ENCODE results near the gene METTL16.
"Not testable (repeated sequence)": the region's sequence is repeated elsewhere in the genome, so short reads cannot be mapped to it uniquely, and the experiment has no call there.

Gene METTL16

GRCh38 chr17:2549392-2550211, 37.9 kb upstream of the METTL16 start:
- TF ChIP-seq, protein P1, sequence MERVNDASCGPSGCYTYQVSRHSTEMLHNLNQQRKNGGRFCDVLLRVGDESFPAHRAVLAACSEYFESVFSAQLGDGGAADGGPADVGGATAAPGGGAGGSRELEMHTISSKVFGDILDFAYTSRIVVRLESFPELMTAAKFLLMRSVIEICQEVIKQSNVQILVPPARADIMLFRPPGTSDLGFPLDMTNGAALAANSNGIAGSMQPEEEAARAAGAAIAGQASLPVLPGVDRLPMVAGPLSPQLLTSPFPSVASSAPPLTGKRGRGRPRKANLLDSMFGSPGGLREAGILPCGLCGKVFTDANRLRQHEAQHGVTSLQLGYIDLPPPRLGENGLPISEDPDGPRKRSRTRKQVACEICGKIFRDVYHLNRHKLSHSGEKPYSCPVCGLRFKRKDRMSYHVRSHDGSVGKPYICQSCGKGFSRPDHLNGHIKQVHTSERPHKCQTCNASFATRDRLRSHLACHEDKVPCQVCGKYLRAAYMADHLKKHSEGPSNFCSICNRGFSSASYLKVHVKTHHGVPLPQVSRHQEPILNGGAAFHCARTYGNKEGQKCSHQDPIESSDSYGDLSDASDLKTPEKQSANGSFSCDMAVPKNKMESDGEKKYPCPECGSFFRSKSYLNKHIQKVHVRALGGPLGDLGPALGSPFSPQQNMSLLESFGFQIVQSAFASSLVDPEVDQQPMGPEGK (CRISPR knock-in tag; IDR thresholded peaks at IDR 0.05; ENCODE audit: borderline replicate concordance) = no peak
- TF ChIP-seq, protein P2, sequence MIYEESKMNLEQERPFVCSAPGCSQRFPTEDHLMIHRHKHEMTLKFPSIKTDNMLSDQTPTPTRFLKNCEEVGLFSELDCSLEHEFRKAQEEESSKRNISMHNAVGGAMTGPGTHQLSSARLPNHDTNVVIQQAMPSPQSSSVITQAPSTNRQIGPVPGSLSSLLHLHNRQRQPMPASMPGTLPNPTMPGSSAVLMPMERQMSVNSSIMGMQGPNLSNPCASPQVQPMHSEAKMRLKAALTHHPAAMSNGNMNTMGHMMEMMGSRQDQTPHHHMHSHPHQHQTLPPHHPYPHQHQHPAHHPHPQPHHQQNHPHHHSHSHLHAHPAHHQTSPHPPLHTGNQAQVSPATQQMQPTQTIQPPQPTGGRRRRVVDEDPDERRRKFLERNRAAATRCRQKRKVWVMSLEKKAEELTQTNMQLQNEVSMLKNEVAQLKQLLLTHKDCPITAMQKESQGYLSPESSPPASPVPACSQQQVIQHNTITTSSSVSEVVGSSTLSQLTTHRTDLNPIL (CRISPR knock-in tag; IDR thresholded peaks at IDR 0.05; ENCODE audit: low read depth) = no peak
- TF ChIP-seq ZC3H10 (CRISPR knock-in tag; IDR thresholded peaks at IDR 0.05) (no peak), PPARA (CRISPR knock-in tag; IDR thresholded peaks at IDR 0.05; ENCODE audit: borderline replicate concordance) (no peak), ESRRG (CRISPR knock-in tag; IDR thresholded peaks at IDR 0.05) (no peak), ZNF8 (CRISPR knock-in tag; IDR thresholded peaks at IDR 0.05) (no peak), CSDC2 (CRISPR knock-in tag; IDR thresholded peaks at IDR 0.05) (no peak), OSR1 (CRISPR knock-in tag; IDR thresholded peaks at IDR 0.05) (no peak), ZNF565 (CRISPR knock-in tag; conservative IDR thresholded peaks at IDR 0.05; ENCODE audit: low read depth) (no peak), TCF4 (CRISPR knock-in tag; IDR thresholded peaks at IDR 0.05; ENCODE audit: borderline replicate concordance) (no peak), GLIS3 (CRISPR knock-in tag; IDR thresholded peaks at IDR 0.05) (no peak), SNAI2 (CRISPR knock-in tag; IDR thresholded peaks at IDR 0.05) (no peak), ZFP3 (CRISPR knock-in tag; IDR thresholded peaks at IDR 0.05) (no peak), BACH2 (CRISPR knock-in tag; IDR thresholded peaks at IDR 0.05; ENCODE audit: borderline replicate concordance) (no peak), ZFP30 (CRISPR knock-in tag; IDR thresholded peaks at IDR 0.05) (no peak), POU6F1 (CRISPR knock-in tag; IDR thresholded peaks at IDR 0.05; ENCODE audit: borderline replicate concordance, low read depth) (no peak), TOX (CRISPR knock-in tag; IDR thresholded peaks at IDR 0.05; ENCODE audit: borderline replicate concordance) (no peak), RARB (CRISPR knock-in tag; IDR thresholded peaks at IDR 0.05) (no peak), ISL1 (CRISPR knock-in tag; IDR thresholded peaks at IDR 0.05) (no peak)
- TF ChIP-seq, protein P3, sequence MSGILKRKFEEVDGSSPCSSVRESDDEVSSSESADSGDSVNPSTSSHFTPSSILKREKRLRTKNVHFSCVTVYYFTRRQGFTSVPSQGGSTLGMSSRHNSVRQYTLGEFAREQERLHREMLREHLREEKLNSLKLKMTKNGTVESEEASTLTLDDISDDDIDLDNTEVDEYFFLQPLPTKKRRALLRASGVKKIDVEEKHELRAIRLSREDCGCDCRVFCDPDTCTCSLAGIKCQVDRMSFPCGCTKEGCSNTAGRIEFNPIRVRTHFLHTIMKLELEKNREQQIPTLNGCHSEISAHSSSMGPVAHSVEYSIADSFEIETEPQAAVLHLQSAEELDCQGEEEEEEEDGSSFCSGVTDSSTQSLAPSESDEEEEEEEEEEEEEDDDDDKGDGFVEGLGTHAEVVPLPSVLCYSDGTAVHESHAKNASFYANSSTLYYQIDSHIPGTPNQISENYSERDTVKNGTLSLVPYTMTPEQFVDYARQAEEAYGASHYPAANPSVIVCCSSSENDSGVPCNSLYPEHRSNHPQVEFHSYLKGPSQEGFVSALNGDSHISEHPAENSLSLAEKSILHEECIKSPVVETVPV (CRISPR knock-in tag; IDR thresholded peaks at IDR 0.05) = no peak
- ATAC-seq = no peak

GRCh38 chr17:2548026-2548425, 36.3 kb upstream of the METTL16 start:
- ATAC-seq = not testable (repeated sequence)

DNA sequence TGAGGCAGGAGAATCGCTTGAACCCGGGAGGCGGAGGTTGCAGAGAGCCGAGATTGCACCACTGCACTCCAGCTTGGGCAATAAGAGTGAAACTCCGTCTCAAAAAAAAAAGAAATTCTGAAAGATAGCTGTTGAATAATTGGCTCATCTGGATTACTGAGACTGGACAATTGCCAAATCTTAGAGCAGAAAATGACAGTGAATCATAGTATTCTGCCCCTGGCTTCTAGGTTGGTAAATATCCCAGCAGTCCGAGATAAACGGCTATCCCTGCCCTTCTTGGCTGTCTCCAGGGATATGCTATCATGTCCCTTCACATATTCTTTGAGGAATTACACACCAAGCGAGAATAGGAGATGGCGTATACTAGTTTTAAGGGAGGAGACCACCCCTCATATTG, 35.5 kb upstream of the METTL16 start:
- peak; percentile 79 for ATAC-seq
- TF ChIP-seq ZNF70 (CRISPR knock-in tag; IDR thresholded peaks at IDR 0.05) (no peak), OSR1 (CRISPR knock-in tag; IDR thresholded peaks at IDR 0.05) (no peak), ZFP30 (CRISPR knock-in tag; IDR thresholded peaks at IDR 0.05) (no peak), ISL1 (CRISPR knock-in tag; IDR thresholded peaks at IDR 0.05) (no peak), ZNF565 (CRISPR knock-in tag; conservative IDR thresholded peaks at IDR 0.05; ENCODE audit: low read depth) (no peak), ESRRG (CRISPR knock-in tag; IDR thresholded peaks at IDR 0.05) (no peak), ARNTL (CRISPR knock-in tag; IDR thresholded peaks at IDR 0.05; ENCODE audit: borderline replicate concordance, low read depth) (no peak), PPARA (CRISPR knock-in tag; IDR thresholded peaks at IDR 0.05; ENCODE audit: borderline replicate concordance) (no peak), POU6F1 (CRISPR knock-in tag; IDR thresholded peaks at IDR 0.05; ENCODE audit: borderline replicate concordance, low read depth) (no peak), CSDC2 (CRISPR knock-in tag; IDR thresholded peaks at IDR 0.05) (no peak)
- TF ChIP-seq, protein P1 (CRISPR knock-in tag; IDR thresholded peaks at IDR 0.05; ENCODE audit: borderline replicate concordance) = no peak
- TF ChIP-seq, protein P4, sequence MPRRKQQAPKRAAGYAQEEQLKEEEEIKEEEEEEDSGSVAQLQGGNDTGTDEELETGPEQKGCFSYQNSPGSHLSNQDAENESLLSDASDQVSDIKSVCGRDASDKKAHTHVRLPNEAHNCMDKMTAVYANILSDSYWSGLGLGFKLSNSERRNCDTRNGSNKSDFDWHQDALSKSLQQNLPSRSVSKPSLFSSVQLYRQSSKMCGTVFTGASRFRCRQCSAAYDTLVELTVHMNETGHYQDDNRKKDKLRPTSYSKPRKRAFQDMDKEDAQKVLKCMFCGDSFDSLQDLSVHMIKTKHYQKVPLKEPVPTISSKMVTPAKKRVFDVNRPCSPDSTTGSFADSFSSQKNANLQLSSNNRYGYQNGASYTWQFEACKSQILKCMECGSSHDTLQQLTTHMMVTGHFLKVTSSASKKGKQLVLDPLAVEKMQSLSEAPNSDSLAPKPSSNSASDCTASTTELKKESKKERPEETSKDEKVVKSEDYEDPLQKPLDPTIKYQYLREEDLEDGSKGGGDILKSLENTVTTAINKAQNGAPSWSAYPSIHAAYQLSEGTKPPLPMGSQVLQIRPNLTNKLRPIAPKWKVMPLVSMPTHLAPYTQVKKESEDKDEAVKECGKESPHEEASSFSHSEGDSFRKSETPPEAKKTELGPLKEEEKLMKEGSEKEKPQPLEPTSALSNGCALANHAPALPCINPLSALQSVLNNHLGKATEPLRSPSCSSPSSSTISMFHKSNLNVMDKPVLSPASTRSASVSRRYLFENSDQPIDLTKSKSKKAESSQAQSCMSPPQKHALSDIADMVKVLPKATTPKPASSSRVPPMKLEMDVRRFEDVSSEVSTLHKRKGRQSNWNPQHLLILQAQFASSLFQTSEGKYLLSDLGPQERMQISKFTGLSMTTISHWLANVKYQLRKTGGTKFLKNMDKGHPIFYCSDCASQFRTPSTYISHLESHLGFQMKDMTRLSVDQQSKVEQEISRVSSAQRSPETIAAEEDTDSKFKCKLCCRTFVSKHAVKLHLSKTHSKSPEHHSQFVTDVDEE (CRISPR knock-in tag; IDR thresholded peaks at IDR 0.05) = no peak
- TF ChIP-seq, protein P2 (CRISPR knock-in tag; IDR thresholded peaks at IDR 0.05; ENCODE audit: low read depth) = no peak
